Coronary artery (tissue), 2 donors: Measurements from ENCODE around the gene FBXW4.

Experiments
- DNase-seq: peaks from one replicate; pipeline ENCODE4 v3.0.0-alpha.2; 2017; ENCODE audit warnings: low spot score
- H3K27ac ChIP-seq, 2 donors: fragments of 200-600 bp; sonication (generic); one replicate each; pipeline ENCODE4 v1.5.1; 2016 to 2019
- H3K4me3 ChIP-seq: fragments of 200-600 bp; sonication (generic); 2 replicates; pipeline ENCODE4 v1.5.1; 2016; ENCODE audit warnings: mild to moderate bottlenecking, moderate library complexity
- CTCF ChIP-seq: fragments of 200-600 bp; sonication (generic); IDR thresholded peaks from one replicate; pipeline ENCODE4 v1.5.1; 2019; ENCODE audit warnings: antibody characterized with exemption

FBXW4 gene

DNA sequence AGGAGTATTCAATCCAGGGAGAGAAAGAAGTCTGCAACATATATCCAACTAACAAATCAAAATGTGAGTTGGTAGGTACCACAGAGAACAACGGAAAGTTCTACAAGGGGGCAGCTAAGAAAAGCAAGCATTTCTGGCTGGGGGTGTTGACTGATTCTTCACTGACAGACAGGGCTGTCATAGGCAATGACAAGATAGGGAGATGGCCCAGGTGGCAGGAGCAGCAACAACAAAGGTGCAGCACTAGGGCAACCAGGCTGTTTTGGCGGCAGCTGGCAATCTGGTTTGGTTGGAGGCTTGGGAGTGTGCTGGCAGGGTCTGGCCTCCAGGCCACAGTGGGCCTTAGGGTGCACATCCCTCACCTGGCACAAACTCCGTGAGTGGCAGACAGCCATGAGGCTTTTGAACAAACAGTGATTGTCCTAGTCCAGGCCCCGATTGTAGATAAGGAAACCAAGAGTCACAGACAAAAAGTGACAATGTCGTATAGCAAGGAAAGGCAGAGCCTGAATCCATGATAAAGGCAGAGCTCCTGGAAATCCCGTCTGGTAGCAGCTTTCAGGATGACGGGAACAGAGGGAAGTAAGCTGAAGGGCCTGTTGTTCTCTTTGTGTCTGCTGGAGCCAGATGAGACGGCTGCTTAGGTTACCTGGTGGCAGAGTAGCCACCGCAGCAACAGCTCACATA lies 78.4 kb downstream of the FBXW4 start:
- H3K27ac ChIP-seq: no peak overlapping the region
- H3K4me3 ChIP-seq: no peak overlapping the region
- DNase-seq: peak; percentile 69
- TF ChIP-seq CTCF: no peak

- TF ChIP-seq CTCF: no peak
- Histone ChIP-seq H3K4me3 (no peak overlapping the region), H3K27ac (no peak overlapping the region)
- peak; percentile 41 for DNase-seq
Measured at GRCh38 chr10:101615525-101616116, 79.3 kb downstream of the FBXW4 start.

GRCh38 chr10:101614663-101615524 lies 80.1 kb downstream of the FBXW4 start:
- no peak overlapping the region for H3K27ac ChIP-seq
- H3K4me3 ChIP-seq: no peak overlapping the region
- DNase-seq: peak; percentile 46
- TF ChIP-seq CTCF: no peak

DNA sequence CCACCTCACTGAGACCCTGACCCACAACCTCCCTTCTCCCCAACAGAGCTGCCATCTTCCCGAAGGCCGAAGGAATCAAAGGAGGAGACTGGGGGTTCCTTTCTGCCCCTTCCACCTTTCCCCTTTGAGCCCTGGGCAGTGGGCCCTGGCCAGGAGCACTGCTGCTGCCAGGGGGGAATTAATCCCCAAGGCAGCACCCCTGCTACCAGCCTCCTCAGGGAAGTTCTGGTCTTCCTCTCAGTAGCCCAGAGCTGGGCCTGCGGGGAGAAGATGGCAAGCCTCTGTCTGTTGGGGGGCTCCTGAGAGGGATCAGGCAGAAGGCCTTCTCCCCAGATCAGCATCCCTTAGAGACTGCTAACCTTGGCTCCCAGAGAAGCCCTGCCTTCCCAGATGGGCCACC lies 81.3 kb downstream of the FBXW4 start:
- DNase-seq: peak; percentile 63
- TF ChIP-seq CTCF: no peak
- no peak overlapping the region for H3K4me3 ChIP-seq
- H3K27ac ChIP-seq: no peak overlapping the region

DNA sequence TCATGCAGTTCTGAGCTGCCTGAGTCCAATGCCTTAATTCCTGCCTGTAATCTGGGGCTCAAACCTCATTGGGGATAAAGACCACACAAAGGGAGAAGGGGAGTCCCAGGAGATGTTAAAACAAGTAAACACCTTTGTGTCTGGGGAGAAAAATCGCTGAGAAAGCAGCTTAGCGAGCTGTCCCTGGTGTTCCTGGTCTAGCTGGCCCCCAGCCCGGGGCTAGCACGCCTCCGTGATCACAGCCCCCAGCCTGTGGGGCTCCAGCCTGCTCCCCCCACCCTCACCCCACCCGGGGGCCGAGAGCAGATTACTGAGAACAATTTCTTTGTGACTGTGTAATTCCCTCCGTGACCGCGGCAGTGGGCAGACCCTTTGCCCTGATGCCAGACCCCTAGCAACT lies 82.1 kb downstream of the FBXW4 start:
- H3K27ac ChIP-seq: no peak overlapping the region
- no peak overlapping the region for H3K4me3 ChIP-seq
- DNase-seq: peak; percentile 40
- no peak for TF ChIP-seq CTCF

DNA sequence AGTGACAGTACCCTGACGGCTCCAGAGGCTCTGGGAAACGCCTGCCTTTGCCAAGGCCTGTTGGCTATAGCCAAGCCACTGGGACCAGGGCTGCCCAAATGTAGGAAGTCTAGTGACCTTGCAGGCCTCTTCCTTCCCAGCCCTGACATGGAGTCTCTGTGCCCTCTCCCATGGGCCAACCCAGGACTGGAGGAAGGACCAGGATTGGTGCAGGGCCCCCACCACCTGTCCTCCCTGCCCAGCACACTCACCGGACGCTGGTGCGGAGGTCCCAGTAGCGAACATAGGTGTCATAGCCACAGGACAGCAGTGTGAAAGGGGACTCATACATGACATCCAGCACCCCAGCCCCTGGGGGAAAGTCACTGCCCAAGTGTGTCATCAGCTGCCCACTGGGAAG lies 82.9 kb downstream of the FBXW4 start:
- no peak for TF ChIP-seq CTCF
- DNase-seq: no peak
- Histone ChIP-seq H3K27ac (no peak overlapping the region), H3K4me3 (no peak overlapping the region)
